GM23248 (cell line): ENCODE results near the gene TBC1D23.

ENCODE experiments used
- EZH2 ChIP-seq: fragments of 200-600 bp; sonication (generic); IDR thresholded peaks from 2 replicates; pipeline ENCODE4 v1.6.1; 2018; ENCODE audit warnings: antibody characterized with exemption, mild to moderate bottlenecking; ENCODE audit not compliant: insufficient read depth, poor library complexity, severe bottlenecking
- EZH2phosphoT487 ChIP-seq: fragments of 200-600 bp; sonication (generic); IDR thresholded peaks from 2 replicates; pipeline ENCODE4 v1.6.1; 2018; ENCODE audit warnings: antibody characterized with exemption, moderate library complexity, mild to moderate bottlenecking, low read depth; ENCODE audit not compliant: insufficient read depth

GRCh38 chr3:100316641-100317069, 55.9 kb downstream of the TBC1D23 start:
- TF ChIP-seq EZH2, result no peak
- TF ChIP-seq EZH2phosphoT487, result no peak
